GM18909 (cell line): Measurements from ENCODE around the gene RRP7A.
A peak's percentile ranks its signal among the peaks of the same experiment; 100 is the strongest.
"Not testable (repeated sequence)": the region's sequence is repeated elsewhere in the genome, so short reads cannot be mapped to it uniquely, and the experiment has no call there.

Experiments used
- ATAC-seq: cut with Tn5 transposase; IDR thresholded peaks from one replicate; pipeline ENCODE4 v1.9.1; 2021; ENCODE audit warnings: mild to moderate bottlenecking; ENCODE audit not compliant: unreplicated experiment, poor library complexity

Gene RRP7A, protein sequence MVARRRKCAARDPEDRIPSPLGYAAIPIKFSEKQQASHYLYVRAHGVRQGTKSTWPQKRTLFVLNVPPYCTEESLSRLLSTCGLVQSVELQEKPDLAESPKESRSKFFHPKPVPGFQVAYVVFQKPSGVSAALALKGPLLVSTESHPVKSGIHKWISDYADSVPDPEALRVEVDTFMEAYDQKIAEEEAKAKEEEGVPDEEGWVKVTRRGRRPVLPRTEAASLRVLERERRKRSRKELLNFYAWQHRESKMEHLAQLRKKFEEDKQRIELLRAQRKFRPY

DNA sequence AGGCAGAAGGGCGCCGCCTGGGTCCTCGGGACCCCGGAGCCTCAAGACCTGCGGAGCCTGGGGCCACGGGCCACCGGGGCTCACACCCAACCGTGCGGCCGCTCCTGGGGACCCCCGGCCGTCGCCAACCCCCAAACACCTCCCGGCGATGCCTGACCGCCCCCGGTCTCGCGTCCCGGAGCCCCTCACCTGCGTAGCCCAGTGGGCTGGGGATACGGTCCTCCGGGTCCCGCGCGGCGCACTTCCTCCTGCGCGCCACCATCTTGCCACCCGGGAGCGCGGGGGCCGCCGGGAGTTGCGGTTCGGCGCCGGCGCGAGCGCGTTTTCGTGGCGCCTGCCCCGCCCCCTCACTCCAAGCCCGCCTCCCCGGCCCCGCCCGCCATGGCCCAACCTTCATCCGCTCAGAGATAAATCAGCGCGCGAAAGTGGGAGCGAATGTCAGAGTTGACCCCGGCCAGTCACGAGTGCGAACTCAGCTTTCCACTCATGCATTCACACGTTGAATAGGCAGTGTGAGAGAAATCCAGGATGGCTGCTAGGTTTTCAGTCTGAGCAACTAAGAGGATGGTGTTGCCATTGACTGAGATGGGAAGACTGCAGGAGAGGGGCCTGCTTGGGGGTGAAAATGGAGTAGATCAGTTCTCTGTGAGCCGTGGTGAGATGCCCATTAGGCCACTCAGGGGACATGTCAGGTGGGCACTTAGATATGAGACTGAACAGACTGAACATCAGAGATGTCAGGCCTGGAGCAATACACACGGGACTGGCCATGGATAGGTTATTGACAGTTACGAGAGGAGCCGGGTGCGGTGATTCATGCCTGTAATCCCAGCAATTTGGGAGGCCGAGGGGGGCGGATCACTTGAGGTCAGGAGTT, at the start of gene RRP7A:
Gene RRP7A, minus strand, starts transcription at position 272 of the 877 bp plus-strand sequence. Its CDS starts 10 bp downstream, at position 262.
- ATAC-seq: peak; percentile 73

DNA sequence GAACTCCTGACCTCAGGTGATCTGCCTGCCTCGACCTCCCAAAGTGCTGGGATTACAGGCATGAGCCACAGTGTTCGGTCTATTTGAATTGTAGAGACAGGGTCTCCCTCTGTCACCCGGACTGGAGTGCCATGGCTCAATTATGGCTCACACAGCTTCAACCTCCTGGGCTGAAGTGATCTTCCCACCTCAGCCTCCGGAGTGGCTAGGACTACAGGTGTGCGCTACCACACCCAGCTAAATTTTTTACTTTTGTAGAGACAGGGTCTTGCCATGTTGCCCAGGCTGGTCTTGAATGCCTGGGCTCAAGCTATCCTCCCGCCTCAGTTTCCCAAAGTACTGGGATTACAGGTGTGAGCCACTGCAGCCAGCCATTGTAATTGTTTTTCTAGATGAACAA, 48.4 kb upstream of the RRP7A start:
- ATAC-seq: not testable (repeated sequence)

DNA sequence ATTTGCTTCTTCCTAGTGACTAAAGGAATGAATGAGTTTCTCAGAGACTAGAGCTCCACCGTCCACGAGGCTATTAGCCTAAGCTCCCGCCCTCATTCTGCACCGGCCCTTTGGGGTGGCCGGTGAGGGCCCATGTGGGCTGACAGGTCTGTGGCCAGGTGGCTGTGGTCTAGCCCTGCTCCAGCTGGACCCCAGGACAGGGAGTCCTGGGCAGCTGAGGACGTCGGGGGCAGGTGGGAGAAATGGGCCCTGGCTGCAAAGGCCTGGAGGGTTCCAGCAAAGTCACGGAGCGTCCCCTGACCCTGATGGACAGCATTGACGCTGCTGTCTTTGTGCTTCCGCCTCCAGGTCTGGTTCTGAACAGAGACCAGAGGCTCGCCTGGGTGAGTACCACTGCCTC, 46.4 kb upstream of the RRP7A start:
- no peak for ATAC-seq

DNA sequence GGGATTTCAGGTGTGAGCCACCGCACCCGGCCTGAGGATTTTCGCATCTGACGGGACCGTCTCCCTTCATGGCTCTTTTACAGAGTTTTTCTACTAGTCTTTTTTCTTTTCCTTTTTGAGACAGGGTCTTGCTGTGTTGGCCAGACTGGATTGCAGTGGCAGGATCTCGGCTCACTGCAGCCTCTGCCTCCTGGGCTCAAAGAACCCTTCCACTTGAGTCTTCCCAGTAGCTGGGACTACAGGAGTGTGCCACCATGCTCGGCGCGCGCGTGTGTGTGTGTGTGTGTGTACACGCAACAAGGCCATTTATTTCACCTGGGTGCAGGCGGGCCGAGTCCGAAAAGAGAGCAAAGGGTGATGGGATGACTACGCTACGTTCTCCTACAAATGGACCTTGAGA, 45.1 kb upstream of the RRP7A start:
- ATAC-seq: no peak

DNA sequence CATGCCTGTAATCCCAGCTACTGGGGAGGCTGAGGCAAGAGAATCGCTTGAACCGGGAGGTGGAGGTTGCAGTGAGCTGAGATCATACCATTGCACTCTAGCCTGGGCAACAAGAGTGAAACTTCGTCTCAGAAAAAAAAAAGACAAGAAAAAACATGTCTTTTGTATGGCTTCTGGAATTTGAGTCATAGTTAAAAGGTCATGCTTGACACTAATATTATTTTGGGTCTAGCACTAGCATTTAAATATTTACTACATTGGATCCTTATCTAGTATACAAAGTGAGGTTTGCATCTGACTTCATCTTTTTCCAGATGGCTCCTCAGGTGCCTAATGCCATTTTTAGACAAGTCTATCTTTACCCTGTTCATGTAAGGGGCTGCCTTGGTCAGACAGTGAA, 44.3 kb upstream of the RRP7A start:
- ATAC-seq: not testable (repeated sequence)

DNA sequence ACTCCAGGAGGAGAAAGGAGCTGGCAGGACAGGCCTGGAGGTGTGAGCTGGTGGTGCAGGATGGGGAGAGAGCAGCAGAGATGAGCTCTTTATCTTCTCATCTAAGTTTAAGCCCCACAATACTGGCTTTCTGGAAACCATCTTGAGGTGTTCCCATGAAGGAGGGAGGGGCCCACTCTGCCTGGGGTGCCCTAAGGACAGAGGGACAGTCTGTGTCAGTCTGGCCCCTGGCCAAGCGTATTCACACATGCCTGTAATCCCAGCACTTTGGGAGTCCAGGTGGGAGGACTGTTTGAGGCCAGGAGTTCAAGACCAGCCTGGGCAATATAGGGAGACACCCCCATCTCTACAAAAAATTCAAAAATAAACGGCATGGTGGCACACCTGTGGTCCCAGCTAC, 43.1 kb upstream of the RRP7A start:
- ATAC-seq: no peak

DNA sequence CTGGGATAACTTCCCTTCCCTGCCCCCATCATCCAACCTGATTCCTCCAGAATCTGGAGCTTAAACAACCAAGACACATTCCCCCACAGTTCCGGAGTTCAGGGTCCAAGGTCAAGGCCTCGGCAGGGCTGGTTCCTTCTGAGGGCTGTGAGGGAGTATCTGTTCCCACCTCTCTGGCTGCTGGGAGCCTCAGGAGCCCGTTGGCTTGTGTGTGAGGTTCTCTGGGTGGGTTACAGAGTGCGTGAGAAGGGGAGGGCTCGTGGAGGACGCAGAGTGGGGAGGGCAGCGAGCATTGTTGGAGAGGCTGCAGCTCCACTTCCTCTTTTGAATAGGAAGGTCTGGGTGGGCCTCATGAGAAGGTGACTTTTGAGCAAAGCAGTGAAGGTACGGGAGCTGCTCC, 42.7 kb upstream of the RRP7A start:
- no peak for ATAC-seq

DNA sequence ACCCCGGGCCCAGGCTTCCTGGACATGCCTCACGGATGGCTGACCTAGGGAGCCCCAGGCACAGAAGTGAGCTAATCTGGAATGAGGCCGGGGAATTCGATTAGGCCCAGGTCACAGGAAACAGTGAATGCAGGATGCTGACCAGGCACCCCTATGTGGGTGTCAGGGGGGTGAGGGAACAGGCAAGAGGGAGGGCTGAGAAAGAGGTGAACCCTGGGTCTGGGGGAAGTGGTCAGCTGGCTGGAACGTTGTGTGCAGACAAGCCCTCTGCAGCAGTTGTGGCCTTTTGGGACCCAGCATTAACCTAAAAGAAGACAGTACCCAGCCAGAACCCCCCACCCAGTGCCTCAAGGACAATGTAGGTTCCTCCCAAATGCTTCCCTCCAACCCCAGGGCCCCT, 42.3 kb upstream of the RRP7A start:
- no peak for ATAC-seq

DNA sequence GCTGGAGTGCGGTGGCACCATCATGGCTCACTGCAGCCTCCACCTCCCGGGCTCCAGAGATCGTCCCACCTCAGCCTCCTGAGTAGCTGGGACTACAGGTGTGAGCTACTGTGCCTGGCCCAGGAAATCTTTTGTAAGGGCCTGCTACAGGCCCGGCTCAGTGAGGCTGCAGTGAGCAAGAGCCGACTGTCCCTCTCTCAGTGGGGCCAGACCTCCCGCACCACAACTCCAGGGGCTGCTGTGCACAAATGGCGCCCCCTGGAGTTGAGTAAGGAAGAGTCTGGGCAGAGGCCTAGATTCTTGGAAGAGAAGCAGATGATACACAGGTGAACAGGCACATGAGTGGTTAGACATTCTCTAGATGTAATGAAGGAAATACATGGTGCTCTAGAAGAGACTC, 41.2 kb upstream of the RRP7A start:
- ATAC-seq: no peak

DNA sequence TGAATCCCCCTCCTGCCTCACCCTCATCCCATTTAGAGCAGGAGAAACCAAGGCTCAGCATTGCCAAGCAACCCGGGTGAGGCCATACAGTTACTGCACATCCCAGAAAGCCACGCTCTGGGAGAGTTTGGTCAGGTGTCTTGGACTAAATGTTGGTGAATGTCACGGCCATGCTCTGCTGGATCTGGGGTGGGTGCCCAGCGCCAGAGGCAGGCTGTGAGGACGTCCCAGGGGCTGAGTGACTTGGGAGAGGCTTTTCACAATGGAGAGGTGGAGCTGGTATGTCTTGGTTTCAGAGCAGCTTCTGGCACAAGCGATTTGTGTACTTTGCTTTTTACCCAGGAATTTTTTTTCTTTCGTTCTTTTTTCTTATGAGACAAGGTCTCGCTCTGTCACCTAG, 40.8 kb upstream of the RRP7A start:
- no peak for ATAC-seq

DNA sequence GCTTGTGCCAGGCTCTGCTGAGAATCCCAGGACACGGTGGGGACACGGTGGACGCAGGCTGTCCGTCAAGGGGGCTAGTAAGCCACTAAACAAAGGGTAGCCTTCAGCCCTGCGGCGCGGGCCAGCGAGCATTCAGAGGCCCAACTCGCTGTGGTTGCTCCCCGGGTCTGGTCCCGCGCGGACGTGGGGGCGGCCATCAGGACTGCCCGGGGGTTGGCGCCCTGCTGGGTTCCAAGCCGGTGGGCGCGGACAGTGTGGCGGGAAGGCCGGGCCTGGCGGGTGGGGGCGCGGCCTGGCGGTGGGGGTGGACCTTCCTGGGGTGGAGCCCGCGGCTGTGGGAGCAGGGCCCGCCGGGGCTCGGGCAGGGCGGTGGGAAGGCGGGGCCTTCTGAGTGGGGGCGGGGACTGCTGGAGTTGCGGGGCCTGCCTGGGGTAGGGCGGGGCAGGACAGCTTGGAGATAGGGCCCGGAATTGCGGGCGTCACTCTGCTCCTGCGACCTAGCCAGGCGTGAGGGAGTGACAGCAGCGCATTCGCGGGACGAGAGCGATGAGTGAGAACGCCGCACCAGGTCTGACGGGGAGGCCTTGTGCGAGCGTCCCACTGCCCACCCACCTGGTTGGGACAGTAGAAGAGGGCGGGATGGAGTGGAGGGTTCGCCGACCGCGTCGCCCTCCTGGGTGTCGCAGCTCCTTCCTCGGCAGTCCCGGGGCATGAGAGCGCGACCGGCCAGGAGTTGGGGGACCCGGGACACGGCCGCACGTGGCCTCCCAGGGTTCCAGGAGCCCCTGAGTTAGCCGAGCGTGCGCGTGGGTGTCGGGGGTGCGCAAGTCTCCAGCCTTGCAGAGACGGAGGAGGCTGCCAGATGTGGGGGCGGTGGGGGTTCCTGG, 34.1 kb upstream of the RRP7A start, which contains the start of gene SERHL2:
Gene SERHL2, plus strand, starts transcription at position 482 of the 887 bp plus-strand sequence. Its CDS starts 65 bp downstream, at position 547.
- ATAC-seq: peak; percentile 66

DNA sequence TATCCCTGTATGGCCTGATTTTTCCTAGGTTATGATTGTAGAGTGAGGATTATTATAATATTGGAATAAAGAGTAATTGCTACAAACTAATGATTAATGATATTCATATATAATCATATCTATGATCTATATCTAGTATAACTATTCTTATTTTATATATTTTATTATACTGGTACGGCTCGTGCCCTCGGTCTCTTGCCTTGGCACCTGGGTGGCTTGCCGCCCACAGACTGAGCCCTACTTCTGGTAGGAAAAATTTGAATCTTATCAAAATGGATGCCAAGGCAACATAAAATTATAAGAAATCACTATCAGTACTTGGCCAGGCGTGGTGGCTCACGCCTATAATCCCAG, 32.7 kb upstream of the RRP7A start:
- ATAC-seq: not testable (repeated sequence)

DNA sequence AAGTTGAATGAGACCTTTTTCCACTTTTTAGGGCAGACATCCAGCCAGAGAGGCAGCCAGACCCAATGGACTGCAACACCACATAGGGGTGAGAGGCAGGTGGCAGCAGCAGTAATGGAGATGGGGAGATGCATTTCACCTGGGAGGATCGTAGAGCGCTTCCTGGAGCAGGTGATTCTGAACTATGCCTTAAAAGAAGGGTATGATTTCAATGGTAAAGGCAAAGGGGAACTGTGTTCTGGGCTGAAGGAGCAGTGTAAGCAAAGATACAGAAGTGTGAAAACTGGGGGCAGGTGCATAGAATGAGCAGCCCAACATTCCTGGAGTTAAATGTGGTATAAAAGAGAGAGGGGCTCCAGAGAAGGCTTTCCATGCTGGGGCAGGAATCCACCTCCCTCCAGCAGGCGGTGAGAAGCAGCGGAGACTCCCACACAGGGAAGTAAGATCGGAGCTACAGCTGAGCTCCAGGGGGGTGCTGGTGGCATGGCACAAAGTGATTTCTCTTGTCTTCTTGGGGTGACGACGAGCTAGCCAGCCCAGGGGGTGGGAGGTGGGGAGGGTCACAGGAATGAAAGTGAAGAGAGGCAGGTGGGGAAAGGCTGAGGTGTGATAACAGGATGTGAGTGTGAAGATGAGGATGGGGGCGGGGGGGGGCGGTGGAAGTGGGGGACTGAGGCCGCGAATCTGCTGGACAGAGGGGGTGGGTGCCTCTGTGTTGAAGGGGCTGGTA, 29.9 kb upstream of the RRP7A start:
- no peak for ATAC-seq

DNA sequence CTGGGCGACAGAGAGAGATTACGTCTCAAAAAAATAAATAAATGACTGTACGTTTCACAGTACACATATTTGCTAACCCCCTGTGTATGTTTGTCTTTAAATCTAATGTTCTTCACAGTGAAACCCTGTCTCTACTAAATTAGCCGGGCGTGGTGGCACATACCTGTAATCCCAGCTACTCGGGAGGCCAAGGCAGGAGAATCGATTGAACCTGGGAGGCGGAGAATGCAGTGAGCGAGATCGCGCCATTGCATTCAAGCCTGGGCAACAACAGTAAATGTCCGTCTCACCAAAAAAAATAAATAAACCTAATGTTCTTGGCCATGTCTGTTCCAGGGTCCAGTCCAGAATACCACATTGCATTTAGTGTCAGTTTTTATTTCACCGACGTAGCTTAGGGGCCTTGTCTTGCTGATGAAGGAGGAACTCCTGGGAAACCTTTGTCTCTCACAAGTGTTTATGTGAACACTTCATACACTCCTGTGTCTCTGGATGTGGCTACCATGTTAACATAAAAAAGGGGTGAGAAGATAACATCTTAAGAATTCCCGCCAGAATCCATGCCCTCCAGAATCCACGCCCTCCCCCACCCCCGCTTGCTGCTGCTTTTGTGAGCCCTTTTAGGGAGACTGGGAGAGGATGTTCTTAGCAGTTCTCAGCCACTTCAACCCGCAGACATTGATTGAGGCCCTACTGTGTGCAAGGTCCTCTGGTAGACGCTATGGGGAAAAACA, 29.2 kb upstream of the RRP7A start:
- ATAC-seq: no peak

DNA sequence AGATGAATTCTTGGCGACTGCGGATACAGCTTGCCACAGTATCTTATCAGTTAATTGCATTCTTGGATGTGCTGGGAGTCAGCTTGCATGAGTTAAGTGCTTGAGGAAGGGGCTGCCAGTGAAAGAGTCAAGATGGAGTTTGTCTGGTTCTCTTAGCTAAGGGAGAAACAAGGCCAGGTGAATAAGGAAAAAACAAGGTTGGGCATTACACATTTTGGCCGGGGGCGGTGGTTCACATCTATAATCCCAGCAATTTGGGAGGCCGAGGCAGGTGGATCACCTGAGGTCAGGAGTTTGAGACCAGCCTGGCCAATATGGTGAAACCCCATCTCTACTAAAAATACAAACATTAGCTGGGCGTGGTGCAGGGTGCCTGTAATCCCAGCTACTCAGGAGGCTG, 28.5 kb upstream of the RRP7A start:
- ATAC-seq: not testable (repeated sequence)

DNA sequence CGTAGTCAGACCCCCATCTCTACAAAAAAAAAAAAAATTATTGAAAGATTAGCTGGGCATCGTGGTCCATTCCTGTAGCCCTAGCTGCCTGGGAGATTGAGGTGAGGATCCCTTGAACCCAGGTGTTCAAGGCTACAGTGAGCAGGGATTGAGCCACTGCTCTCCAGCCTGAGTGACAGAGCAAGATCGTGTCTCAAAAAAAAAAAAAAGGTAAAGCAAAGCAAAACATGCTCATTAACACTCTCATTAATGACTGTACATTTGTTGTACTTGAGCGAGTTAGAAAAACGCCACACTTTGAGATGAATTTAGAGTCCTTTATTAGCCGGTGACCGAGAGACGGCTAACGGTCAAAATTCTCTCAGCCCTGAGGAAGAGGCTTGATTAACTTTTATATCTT, 28.0 kb upstream of the RRP7A start:
- no peak for ATAC-seq

DNA sequence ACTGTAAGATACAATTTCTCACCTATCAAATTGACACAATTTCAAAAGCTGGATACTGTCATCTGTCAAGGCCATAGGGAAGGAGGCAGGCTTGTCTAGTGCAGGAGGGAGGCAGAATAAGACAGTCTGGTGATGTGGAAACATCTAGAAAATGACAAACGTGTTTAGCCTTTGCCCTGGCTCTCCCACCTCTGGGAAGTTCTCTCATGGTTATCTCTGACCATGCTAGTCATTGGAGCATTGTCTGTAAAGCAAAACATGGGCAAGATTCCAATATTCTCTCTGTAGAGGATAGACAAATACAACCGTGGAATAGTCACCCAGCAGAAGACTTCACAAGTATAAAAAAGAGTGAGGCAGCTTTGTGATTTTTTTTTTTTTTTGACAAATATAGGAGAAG, 25.1 kb upstream of the RRP7A start:
- no peak for ATAC-seq

DNA sequence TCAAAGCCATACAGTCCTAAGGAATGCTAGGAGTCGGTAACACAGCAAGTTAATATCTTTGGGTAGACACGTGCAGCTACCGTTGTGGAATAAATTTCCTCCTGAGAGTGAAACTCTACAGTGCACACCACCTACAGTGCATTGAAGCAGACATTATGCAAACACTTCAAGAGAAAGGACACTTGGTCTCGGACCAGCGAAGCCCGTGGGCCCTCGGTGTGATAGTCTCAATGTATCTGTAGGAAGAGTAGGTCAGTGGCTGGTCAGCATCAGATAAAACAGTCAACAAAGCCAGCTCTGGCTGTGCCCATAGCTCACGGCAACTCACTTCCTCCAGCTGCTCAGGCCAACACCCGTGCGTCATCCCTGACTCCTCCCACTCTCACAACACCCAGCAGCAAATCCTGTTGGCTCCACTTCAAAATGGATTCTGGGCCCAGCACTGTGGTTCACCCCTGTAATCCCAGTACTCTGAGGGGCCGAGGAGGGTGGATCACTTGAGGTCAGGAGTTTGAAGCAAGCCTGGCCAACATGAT, 19.7 kb upstream of the RRP7A start:
- ATAC-seq: peak; percentile 47

DNA sequence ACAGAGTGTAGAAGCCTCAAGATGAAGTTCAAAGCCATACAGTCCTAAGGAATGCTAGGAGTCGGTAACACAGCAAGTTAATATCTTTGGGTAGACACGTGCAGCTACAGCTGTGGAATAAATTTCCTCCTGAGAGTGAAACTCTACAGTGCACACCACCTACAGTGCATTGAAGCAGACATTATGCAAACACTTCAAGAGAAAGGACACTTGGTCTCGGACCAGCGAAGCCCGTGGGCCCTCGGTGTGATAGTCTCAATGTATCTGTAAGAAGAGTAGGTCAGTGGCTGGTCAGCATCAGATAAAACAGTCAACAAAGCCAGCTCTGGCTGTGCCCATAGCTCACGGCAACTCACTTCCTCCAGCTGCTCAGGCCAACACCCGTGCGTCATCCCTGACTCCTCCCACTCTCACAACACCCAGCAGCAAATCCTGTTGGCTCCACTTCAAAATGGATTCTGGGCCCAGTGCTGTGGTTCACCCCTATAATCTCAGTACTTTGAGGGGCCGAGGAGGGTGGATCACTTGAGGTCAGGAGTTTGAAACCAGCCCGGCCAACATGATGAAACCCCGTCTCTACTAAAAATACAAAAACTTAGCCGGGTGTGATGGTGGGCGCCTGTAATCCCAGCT, 17.7 kb upstream of the RRP7A start:
- ATAC-seq: peak; percentile 59
